Lung (tissue), 12 donors: ENCODE results near the gene RASGEF1C. TPM values are rescaled to one million over a fixed set of nuclear protein-coding genes. Genes with fewer than 3 reads are reported as not detected.

Experiments used
- ATAC-seq: fragments of 200-7000 bp; cut with Tn5 transposase; one replicate; pipeline ENCODE4 v1.9.1; 2020; ENCODE audit warnings: moderate number of reproducible peaks; ENCODE audit not compliant: insufficient read depth, low FRiP score
- DNase-seq, 3 donors: peaks; one replicate each; pipeline ENCODE4 v3.0.0-alpha.2; 2013 to 2017
- H3K27ac ChIP-seq, 2 donors: one replicate each; pipeline ENCODE4 v1.5.1; 2013; ENCODE audit warnings: mild to moderate bottlenecking in 2 of 2, moderate library complexity in 2 of 2, control low read depth in 1 of 2, inconsistent platforms in 1 of 2, low read depth in 1 of 2, low read length in 1 of 2
- H3K27me3 ChIP-seq, 3 donors: one replicate each; pipeline ENCODE4 v1.5.1; 2013; ENCODE audit warnings: low read length in 2 of 3; ENCODE audit not compliant: control insufficient read depth in 3 of 3, insufficient read depth in 3 of 3
- H3K36me3 ChIP-seq, 4 donors: one replicate each; pipeline ENCODE4 v1.5.1; 2013; ENCODE audit warnings: low read length in 4 of 4, mild to moderate bottlenecking in 1 of 4, moderate library complexity in 1 of 4; ENCODE audit not compliant: control insufficient read depth in 4 of 4, insufficient read depth in 4 of 4
- H3K4me1 ChIP-seq, 5 donors: one replicate each; pipeline ENCODE4 v1.5.1; 2013; ENCODE audit warnings: low read length in 5 of 5, mild to moderate bottlenecking in 2 of 5, moderate library complexity in 1 of 5; ENCODE audit not compliant: control insufficient read depth in 5 of 5, insufficient read depth in 5 of 5
- H3K4me3 ChIP-seq: one replicate; pipeline ENCODE4 v1.5.1; 2013; ENCODE audit warnings: mild to moderate bottlenecking, control low read depth, moderate library complexity
- H3K9ac ChIP-seq, 2 donors: one replicate each; pipeline ENCODE4 v1.5.1; 2013; ENCODE audit warnings: low read length in 2 of 2, control low read depth in 1 of 2; ENCODE audit not compliant: insufficient read depth in 1 of 2
- H3K9me3 ChIP-seq, 4 donors: one replicate each; pipeline ENCODE4 v1.5.1; 2013; ENCODE audit warnings: low read length in 3 of 4, mild to moderate bottlenecking in 1 of 4, moderate library complexity in 1 of 4; ENCODE audit not compliant: control insufficient read depth in 4 of 4, insufficient read depth in 3 of 4
- WGBS, 2 donors: extraction: QIAGEN DNeasy Blood & Tissue Kit; methylation state at CpG; one replicate each; pipeline ENCODE4 v1.1.7; 2013; 5-methylcytosine and 5-hydroxymethylcytosine counted together
- polyA plus RNA-seq, 2 donors: library from polyadenylated mRNA; stranded (reverse); fragments of 200-250 nt; gene quantifications; one replicate each; pipeline ENCODE4 v1.2.1, GENCODE V29; 2013
- total RNA-seq, 2 donors: library from RNA; depleted of rRNA in 1 of 2; stranded (reverse); fragments of >200 nt in 1 of 2; gene quantifications; one replicate each; pipeline ENCODE4 v1.2.1, GENCODE V29; 2014 to 2021
- TF ChIP-seq, protein P1 (sequence below): IDR thresholded peaks from 2 replicates; pipeline ENCODE4 v1.5.1; 2012; ENCODE audit warnings: mild to moderate bottlenecking; ENCODE audit errors: control extremely low read depth, extremely low read depth
- donor health status: control.
- donor health status: control.
- donor health status: Bipolar disorder and iron deficiency.
- donor health status: healthy.
- donor health status: DM: yes; HTN: yes; CAD: no.

RASGEF1C gene
- total and polyA plus RNA-seq, 4 donors: 0.03 to 0.31 TPM; not detected in 2

DNA sequence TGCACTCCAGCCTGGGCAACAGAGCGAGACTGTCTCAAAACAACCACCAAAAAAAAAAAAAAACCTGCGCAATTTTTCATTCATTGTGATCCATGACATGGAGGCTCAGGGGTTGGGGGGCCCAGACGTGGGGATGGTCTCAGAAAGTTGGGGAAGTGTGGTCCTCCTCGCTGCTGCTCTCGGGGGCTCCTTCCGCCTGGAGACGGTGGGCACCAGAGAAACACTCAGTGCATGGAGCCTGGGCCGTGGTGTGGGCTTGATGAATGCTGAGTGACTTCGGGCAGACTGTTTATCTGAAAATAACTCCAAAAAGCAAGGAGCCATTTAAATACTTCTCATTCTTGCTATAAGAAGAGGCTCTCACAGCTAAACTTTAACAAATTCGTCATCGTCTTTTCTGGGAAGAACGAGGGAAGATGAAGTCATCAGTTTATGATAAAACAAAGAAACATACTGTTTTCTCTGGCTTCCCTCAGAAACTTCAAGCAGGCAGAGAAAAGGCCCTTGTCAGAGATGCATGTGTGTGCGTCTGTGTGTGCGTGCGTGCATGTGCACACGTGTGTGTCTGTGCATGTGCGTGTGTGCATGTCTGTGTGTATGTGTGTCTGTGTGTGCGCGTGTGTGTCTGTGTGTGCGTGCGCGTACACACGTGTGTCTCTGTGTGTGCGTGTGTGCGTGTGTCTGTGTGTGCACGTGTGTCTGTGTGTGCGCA, 35.0 kb downstream of the RASGEF1C start:
- DNase-seq: peak; percentile 43 to 57 (median 45)
- H3K9me3 ChIP-seq: peaks cover 0 to 5% (median 0%) of the 10 kb centered on the region in 4 donors
- peaks cover 0 to 20% (median 6%) of the 10 kb centered on the region in 5 donors for H3K4me1 ChIP-seq
- TF ChIP-seq, protein P1, sequence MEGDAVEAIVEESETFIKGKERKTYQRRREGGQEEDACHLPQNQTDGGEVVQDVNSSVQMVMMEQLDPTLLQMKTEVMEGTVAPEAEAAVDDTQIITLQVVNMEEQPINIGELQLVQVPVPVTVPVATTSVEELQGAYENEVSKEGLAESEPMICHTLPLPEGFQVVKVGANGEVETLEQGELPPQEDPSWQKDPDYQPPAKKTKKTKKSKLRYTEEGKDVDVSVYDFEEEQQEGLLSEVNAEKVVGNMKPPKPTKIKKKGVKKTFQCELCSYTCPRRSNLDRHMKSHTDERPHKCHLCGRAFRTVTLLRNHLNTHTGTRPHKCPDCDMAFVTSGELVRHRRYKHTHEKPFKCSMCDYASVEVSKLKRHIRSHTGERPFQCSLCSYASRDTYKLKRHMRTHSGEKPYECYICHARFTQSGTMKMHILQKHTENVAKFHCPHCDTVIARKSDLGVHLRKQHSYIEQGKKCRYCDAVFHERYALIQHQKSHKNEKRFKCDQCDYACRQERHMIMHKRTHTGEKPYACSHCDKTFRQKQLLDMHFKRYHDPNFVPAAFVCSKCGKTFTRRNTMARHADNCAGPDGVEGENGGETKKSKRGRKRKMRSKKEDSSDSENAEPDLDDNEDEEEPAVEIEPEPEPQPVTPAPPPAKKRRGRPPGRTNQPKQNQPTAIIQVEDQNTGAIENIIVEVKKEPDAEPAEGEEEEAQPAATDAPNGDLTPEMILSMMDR: no peak
- no peak overlapping the region for H3K9ac ChIP-seq
- WGBS, 2 donors: 75 to 85% methylated on average over 27 of the region's 27 CpGs
- H3K36me3 ChIP-seq: no peaks in the 10 kb centered on the region
- H3K27me3 ChIP-seq: peaks cover 0 to 5% (median 0%) of the 10 kb centered on the region in 3 donors
- H3K27ac ChIP-seq: no peak overlapping the region
- H3K4me3 ChIP-seq: no peak overlapping the region
- ATAC-seq: no peak

DNA sequence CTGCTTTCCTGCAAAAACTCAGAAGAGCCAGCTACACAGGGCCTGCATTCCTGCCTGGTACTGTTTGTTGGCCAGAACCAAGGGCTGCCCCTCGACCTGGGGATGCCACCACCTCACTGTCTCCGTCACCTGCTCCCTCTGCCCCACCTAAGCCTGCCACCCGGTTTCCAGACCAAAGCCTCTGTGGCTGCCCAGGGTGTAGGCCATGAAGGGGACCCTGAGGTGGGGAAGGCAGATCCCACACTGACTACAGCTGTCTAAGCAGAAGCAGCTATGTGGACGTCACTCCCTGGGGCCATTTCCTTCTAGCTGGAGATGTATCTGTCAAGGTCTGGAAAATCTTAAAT, 35.8 kb downstream of the RASGEF1C start:
- H3K27ac ChIP-seq: no peak overlapping the region
- 77 to 79% methylated on average over 4 of the region's 4 CpGs for WGBS, 2 donors
- ATAC-seq: no peak

DNA sequence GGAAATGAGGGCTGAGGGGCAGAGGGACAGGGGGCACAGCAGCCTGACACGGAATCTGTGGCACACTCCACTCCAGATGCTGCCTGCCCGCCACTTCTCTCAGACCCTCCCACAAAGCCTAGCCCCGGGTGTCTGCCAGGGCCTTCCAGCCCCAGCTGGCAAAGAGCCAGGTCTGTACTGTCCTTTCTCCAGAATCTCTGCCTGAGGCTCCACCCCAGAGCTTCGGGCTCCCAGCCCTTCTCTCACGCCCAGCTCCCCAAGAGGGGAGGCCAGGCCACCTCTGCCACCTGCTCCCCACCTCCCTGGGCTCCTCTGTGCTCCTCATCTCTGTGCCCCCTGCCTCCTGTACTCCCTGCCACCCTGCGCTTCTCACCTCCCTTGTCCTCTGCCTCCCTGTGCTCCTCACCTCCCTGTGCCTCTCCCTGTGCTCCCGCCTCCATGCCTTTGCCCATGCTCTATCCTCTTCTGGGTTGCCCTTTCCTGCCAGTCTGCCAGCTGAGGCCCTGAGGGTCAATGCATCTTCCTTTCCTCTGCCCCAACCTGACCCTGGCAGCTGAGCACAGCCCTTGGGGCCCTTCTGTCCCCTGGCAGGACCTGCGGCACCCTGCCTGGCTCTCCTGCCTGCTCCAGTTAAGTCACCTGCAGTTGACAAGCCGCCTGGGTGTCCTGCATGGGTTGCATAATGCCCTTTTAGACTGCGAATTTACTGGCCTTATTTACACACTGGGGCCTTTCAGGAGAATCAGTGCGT, 36.4 kb downstream of the RASGEF1C start:
- ATAC-seq (no peak), DNase-seq (peak; percentile 67 to 81 (median 78))
- no peaks in the 10 kb centered on the region for H3K36me3 ChIP-seq
- H3K9ac ChIP-seq: no peak overlapping the region
- WGBS, 2 donors: 55 to 69% methylated on average over 9 to 11 of the region's 11 CpGs
- H3K4me3 ChIP-seq: no peak overlapping the region
- H3K27ac ChIP-seq: no peak overlapping the region
- H3K27me3 ChIP-seq: peaks cover 0 to 5% (median 0%) of the 10 kb centered on the region in 3 donors
- peaks cover 0 to 20% (median 5%) of the 10 kb centered on the region in 5 donors for H3K4me1 ChIP-seq
- TF ChIP-seq, protein P1: no peak
- peaks cover 0 to 5% (median 0%) of the 10 kb centered on the region in 4 donors for H3K9me3 ChIP-seq

More for the DNA sequence above, 35.8 kb downstream of the RASGEF1C start:
- peaks cover 0 to 5% (median 0%) of the 10 kb centered on the region in 4 donors for H3K9me3 ChIP-seq
- H3K36me3 ChIP-seq: no peaks in the 10 kb centered on the region
- H3K4me1 ChIP-seq: peaks cover 0 to 20% (median 6%) of the 10 kb centered on the region in 5 donors
- no peak overlapping the region for H3K4me3 ChIP-seq
- H3K9ac ChIP-seq: no peak overlapping the region
- DNase-seq: no peak
- H3K27me3 ChIP-seq: peaks cover 0 to 5% (median 0%) of the 10 kb centered on the region in 3 donors
- TF ChIP-seq, protein P1: no peak
